GM19023 (cell line): ENCODE data around the gene NUDT16.

Experiments
- ATAC-seq: cut with Tn5 transposase; IDR thresholded peaks from one replicate; pipeline ENCODE4 v1.9.1; 2021; ENCODE audit warnings: mild to moderate bottlenecking, moderate library complexity; ENCODE audit not compliant: unreplicated experiment

Gene NUDT16

GRCh38 chr3:131435000-131435399 lies 53.4 kb downstream of the NUDT16 start:
- ATAC-seq, result no peak
